DMS153 treated with DMSO at 0.1 percent for 48 hours (cell line): Measurements from ENCODE around the gene CASP8.
A peak's percentile ranks its signal among the peaks of the same experiment; 100 is the strongest.

Source experiments
- DNase-seq: peaks from one replicate; lab custom pipeline; 2025; ENCODE audit not compliant: unreplicated experiment; lab: John Stamatoyannopoulos, UW

Gene CASP8

DNA sequence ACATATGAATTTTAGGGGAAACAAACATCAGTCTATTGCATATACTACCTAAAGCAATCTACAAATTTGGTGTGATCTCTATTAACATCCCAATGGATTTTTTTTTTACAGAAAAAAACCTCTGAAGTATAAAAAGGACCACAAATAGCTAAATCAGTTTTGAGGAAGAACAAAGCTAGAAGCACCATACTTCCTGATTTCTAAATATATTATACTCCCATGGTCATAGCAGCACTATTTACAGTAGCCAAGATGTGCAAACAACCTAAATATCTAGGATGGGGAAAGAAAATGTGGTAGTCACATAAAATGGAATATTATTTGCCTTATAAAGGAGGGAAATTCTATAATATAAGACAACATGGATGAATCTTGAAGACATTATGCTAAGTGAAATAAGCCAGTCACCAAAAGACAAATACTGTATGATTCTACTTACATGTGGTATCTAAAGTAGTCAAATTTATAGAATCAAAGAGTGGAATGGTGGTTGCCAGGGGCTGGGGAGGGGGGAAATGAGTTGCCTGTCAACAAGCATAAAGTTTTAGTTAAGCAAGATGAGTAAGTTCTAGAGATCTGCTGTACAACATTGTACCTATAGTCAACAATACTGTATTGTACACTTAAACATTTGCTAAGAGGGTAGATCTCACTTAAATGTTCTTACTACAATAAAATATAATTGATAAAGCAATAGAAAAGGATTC lies 17.6 kb upstream of the CASP8 start:
- DNase-seq, result no peak

- DNase-seq, result no peak
These were observed 15.5 kb upstream of the CASP8 start for GRCh38 chr2:201244829-201245228.

DNA sequence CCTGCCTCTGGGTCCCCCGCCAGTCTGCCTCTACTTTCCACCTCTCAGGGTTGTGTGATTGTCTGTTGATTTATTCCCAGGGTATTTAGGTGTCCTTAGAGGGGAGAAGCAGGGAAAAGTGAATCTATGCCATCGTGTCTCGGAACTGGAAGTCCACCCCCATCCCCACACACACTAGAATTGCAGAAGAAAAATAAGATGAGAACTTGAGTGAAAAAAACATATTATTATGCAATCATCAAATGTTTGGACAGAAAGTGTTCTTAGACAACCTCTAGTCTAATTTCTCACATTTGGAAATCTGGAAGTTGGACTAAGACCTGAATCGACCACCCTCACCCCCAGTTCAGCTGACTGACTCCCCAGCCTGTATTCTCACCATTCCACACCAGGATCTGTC lies 14.1 kb upstream of the CASP8 start:
- DNase-seq, result no peak

DNA sequence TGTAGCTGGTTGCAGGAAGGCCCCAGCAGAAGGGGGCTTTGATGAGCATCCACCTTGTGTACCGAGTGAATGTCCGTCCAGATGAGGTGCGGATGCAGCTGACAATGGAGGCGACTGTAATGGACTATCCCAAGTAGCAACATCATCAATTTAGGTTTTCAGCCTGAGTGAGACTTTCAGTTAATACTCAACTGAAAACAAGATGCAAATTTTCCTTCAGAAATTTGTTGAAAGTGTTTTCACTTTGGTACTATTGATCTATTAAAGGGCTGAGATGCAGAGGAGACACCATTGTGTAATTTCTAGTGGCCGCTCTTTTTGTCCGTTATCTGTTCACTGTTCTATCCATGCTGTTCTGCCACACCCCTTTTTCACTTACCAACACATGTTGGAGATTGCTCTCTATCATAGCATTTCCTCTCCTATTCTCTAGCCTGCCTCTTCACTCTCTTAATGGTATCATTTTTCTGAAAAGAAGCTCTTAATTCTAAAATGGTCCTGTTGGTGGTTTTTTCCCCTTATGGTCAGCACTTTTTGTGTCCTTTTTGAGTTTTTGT lies 12.0 kb upstream of the CASP8 start:
- no peak for DNase-seq

DNA sequence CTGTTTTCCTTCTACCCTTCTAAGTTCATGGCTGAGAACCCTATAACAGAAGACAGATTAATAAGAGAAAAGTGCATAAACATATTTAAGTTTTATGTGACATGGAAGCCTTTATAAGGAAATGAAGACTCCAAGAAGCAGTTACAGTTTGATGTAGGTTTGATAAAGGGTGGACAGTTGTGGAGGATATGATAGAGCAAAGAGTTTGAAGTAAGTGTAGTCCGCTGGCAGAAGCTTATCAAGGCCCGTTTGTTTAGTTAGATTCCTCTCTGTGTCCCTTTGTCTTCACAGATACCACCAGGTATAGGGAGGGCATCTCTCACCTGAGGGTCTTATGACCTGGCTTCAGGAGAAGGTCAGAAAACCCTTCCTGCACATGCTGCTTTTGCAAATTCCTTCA lies 10.4 kb upstream of the CASP8 start:
- DNase-seq, result no peak

DNA sequence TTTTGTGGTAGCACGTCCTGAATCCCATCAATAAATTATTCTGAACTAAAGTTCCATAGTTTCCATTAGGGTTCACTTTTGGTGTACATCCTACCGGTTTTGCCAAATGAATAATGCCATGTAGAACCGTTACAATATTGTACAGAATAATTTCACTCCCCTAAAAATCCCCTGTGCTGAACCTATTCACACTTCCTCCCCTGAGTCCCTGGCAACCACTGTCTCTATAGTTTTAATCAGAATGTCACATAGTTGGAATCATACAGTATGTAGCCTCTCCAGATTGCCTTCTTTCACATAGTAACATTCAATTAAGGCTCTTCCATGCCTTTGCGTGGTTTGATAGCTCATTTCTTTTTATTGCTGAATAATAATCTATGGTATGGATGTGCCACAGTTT lies 9.6 kb upstream of the CASP8 start:
- no peak for DNase-seq

- DNase-seq, result no peak
These were observed 6.1 kb upstream of the CASP8 start for GRCh38 chr2:201254081-201254730.

- no peak for DNase-seq
These were observed 4.8 kb upstream of the CASP8 start for GRCh38 chr2:201255408-201256033.

DNA sequence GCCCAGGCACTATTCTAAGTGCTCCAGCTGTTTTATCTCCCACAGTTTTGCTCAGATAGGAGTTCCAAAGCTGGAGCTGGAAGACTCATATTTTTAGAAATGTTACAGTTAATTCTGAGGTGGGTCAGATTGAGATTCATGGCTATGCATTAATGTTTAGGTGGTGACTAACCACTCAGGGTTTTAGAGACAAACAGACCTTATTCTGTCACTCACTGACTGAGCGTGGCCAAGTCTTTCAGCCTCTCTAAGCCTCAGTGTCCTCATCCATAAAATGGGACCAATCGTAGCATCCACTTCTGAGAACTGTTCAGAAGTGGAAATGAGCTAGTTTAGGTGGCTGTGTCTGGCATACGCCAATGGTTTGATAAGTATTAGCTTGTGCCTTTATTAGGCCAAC lies 4.3 kb upstream of the CASP8 start:
- DNase-seq, result no peak

DNA sequence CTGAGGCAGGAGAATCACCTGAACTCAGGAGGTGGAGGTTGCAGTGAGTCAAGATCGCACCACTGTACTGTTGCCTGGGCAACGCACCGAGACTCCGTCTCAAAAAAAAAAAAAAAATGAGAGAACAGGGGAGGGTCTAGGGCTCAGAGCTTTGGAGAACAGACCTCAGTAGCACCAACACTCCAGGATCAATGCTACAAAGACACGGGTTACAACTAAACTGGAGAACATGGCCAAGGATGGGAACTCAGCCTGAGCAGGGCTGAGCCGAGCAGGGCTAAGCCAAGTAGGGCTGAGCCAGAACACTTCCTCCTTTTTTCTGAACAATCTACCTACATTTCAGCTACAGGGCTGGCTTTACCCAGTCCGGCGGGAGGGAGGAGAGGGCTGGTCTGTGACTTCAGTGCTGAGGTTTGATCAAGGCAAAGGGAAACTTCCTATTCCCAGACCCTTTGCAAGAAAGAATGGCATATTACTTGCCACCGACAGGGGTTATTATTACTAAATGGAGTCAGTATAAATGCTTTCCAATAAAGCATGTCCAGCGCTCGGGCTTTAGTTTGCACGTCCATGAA lies 2.9 kb upstream of the CASP8 start:
- peak; percentile 61 for DNase-seq

- peak; percentile 77 for DNase-seq
These were observed 2.2 kb upstream of the CASP8 start for GRCh38 chr2:201257956-201258665.

GRCh38 chr2:201258666-201259615 lies 1.4 kb upstream of the CASP8 start:
- DNase-seq, result no peak

DNA sequence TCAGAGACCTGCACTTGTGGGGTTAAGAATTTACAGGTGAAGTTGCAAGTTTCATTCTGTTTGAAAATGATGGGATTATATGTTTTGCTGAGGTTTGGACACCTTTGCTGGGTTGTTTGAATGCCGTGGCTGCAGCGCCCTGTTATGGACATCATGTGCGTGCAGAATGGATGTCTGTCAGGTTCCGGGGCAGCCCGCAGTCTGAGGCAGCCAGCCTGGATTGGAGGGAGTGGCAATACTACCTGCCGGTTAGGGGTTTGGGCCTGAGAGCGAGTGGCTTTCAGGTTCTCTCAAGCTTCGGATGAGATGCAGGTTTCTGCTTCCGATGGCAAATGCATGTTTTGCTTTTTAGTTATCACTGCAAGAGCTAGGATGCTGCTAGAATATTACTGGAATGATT lies 1.1 kb downstream of the CASP8 start:
- no peak for DNase-seq

DNA sequence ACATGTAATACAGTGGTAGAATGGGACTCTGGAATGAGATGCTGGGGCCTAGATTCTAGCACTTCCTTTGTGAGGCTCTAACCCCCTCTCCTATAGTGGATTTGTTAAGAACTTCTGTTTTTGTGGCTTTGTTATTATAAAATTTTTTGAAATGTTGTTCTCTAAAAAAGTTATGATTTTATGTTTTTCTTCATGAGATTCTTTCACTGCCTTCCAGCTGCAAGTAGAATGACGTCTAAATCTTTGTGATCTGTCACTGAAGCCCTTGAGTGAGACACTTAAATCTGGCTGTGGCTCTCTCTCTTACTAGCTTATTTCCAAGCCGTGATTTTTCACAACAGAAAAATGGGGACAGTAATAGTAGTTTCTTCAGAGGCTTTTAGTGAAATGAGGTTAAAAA lies 1.6 kb downstream of the CASP8 start:
- no peak for DNase-seq

DNA sequence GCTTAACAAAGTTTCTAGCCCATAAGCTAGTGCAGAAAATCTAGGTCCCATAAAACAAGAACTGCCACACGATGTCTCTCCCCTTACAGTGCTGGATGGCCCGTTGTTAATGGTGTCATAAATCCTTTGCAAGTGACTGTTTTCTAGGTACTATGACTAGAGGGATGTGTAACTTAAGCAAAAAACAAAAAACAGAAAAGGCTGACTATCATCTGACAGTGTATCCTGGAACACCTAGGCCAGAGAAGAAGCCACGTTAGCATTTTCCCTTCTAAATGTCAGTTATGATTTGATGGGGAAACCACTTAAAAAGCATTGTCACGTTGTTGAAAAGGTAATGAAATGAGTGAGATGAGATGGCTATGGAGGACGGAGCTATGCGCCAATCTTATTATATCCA lies 2.4 kb downstream of the CASP8 start:
- DNase-seq, result no peak

DNA sequence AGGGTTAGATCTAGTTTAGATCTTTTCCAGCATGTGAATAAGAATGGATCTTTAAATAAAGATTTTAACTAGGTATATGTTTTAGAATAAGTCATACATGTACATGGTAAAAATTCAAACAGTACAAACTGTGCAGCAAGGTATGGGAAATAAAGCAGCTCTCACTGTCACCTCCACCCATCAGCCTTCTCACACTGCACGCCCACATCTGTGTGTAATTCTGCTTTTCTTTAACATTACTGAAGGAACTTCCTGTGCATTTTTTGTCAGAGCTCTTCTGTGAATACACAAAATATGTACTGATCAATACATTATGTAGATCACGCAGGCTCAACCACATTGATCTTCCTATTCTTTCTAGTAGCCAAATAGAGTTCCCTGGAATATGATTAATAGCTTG lies 3.4 kb downstream of the CASP8 start:
- DNase-seq, result no peak

DNA sequence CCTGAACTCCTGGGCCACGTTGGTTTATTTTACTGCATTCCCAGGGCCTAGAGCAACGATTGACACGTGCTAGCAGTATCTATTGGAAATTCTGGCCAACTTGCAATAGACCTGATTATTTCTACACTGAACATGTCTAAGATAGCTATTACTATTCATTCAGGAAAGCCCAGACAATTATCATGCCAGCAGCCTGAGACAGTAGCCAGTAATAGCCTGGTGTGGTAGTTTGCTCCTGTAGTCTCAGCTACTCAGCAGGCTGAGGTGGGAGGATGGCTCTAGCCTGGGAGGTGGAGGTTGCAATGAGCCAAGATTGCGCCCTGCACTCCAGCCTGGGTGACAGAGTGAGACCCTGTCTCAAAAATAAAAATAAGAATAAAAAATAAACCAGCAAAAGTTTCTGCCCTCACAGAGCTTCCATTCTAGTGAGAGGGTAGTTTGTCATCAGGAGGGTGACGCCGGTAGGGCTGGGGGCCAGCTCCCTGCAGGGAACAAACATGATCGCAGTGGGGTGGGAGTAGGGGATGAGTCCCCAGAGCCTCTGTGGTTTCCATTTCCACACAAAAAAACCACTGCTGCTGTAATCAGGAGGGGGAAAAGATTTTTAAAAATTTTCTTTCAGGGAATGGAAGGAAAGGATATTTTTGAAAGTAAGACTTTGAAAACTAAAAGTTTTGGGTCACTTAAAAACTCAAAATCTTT lies 4.3 kb downstream of the CASP8 start:
- no peak for DNase-seq

GRCh38 chr2:201266629-201267028 lies 6.3 kb downstream of the CASP8 start:
- no peak for DNase-seq

GRCh38 chr2:201267278-201268030 lies 7.1 kb downstream of the CASP8 start:
- no peak for DNase-seq
